ENCODE data around the gene PHC1. TPM values are rescaled to one million over a fixed set of nuclear protein-coding genes. Genes with fewer than 3 reads are reported as not detected.
A peak's percentile ranks its signal among the peaks of the same experiment; 100 is the strongest.

PHC1 gene
- total and polyA plus RNA-seq, 11 donors = 14.1 to 38.2 (median 24.7) TPM

- no peaks in the 10 kb centered on the region for H3K27me3 ChIP-seq
Observed at GRCh38 chr12:8870586-8870985, 43.7 kb upstream of the PHC1 start.

GRCh38 chr12:8871068-8871467 is 43.2 kb upstream of the PHC1 start:
- H3K27ac ChIP-seq = peak overlapping the region in 1 of 12 donors; percentile 66
- ATAC-seq = peak in 2 of 4 donors; percentile 32 to 52

More at GRCh38 chr12:8870586-8870985, 43.7 kb upstream of the PHC1 start:
- Histone ChIP-seq H3K27ac (peak overlapping the region in 1 of 12 donors; percentile 66), H3K9me3 (no peaks in the 10 kb centered on the region), H3K36me3 (no peaks in the 10 kb centered on the region), H3K4me1 (no peaks in the 10 kb centered on the region), H3K4me3 (no peak overlapping the region)
- no peak for TF ChIP-seq CTCF (IDR thresholded peaks at IDR 0.05)
- TF ChIP-seq POLR2A (IDR thresholded peaks at IDR 0.05) = no peak
- peak; percentile 47 to 73 (median 53) for ATAC-seq
- intact Hi-C loops (cut with DNase I) = loop anchor here in 1 of 10 donors (10.0 kb wide), 1 partner anchor 316 kb away; no protein-coding TSS in a partner anchor
- WGBS, 4 donors = 67 to 93% (median 78%) methylated on average over 1 of the region's 1 CpG
- DNase-seq = no peak

GRCh38 chr12:8876887-8877286 is 37.4 kb upstream of the PHC1 start:
- DNase-seq (no peak), ATAC-seq (no peak)
- Histone ChIP-seq H3K27me3 (no peaks in the 10 kb centered on the region), H3K36me3 (no peaks in the 10 kb centered on the region), H3K9me3 (no peaks in the 10 kb centered on the region), H3K27ac (no peak overlapping the region), H3K4me3 (no peak overlapping the region), H3K4me1 (no peaks in the 10 kb centered on the region)
- 39 to 67% (median 42%) methylated on average over 4 of the region's 4 CpGs for WGBS, 4 donors
- intact Hi-C loops (cut with DNase I) = loop anchor here in 1 of 10 donors (10.0 kb wide), 1 partner anchor 322 kb away; no protein-coding TSS in a partner anchor
- TF ChIP-seq POLR2A (IDR thresholded peaks at IDR 0.05) (no peak), CTCF (IDR thresholded peaks at IDR 0.05) (no peak)

More at GRCh38 chr12:8871068-8871467, 43.2 kb upstream of the PHC1 start:
- Histone ChIP-seq H3K9me3 (no peaks in the 10 kb centered on the region), H3K4me1 (no peaks in the 10 kb centered on the region), H3K4me3 (no peak overlapping the region), H3K27me3 (no peaks in the 10 kb centered on the region), H3K36me3 (no peaks in the 10 kb centered on the region)
- TF ChIP-seq POLR2A (IDR thresholded peaks at IDR 0.05) = no peak
- intact Hi-C loops (cut with DNase I) = loop anchor here in 1 of 10 donors (10.0 kb wide), 1 partner anchor 316 kb away; no protein-coding TSS in a partner anchor
- DNase-seq = no peak

GRCh38 chr12:8886502-8887284 is 27.6 kb upstream of the PHC1 start:
- Histone ChIP-seq H3K27ac (no peak overlapping the region), H3K36me3 (no peaks in the 10 kb centered on the region), H3K9me3 (peaks cover 0 to 2% (median 0%) of the 10 kb centered on the region in 12 donors), H3K4me1 (peaks cover 0 to 5% (median 0%) of the 10 kb centered on the region in 12 donors), H3K4me3 (no peak overlapping the region), H3K27me3 (no peaks in the 10 kb centered on the region)
- 85 to 93% (median 90%) methylated on average over 6 of the region's 6 CpGs for WGBS, 4 donors
- no peak for ATAC-seq
- no peak for DNase-seq
- intact Hi-C loops (cut with DNase I) = loop anchor here in 2 of 10 donors (5.0 to 10.0 kb wide), 3 partner anchors 102 to 232 kb away; no protein-coding TSS in a partner anchor
- TF ChIP-seq CTCF (IDR thresholded peaks at IDR 0.05) (no peak), POLR2A (IDR thresholded peaks at IDR 0.05) (no peak)

All from heart left ventricle (tissue), 16 donors.